OCI-LY1 (cell line): ENCODE results near the gene CCND1.

Experiments used
- H2AFZ ChIP-seq: fragments of 200-600 bp; sonication (generic), shearing (Covaris generic); 2 replicates; pipeline ENCODE4 v1.6.0; 2014; ENCODE audit warnings: antibody characterized with exemption, mild to moderate bottlenecking, low read length
- H3F3A ChIP-seq: fragments of 200-600 bp; sonication (generic), shearing (Covaris generic); 2 replicates; pipeline ENCODE4 v1.6.0; 2014; ENCODE audit warnings: mild to moderate bottlenecking, antibody characterized with exemption, low read length, moderate library complexity; ENCODE audit not compliant: insufficient read depth
- H3K27ac ChIP-seq: fragments of 200-600 bp; sonication (generic); 2 replicates; pipeline ENCODE4 v1.5.1; 2014; ENCODE audit warnings: low read length, mixed run types, mild to moderate bottlenecking, low read depth; ENCODE audit not compliant: poor library complexity, severe bottlenecking
- H3K27me3 ChIP-seq: fragments of 200-600 bp; sonication (generic); 2 replicates; pipeline ENCODE4 v1.6.0; 2014; ENCODE audit warnings: antibody characterized with exemption, mild to moderate bottlenecking, low read length, moderate library complexity; ENCODE audit not compliant: insufficient read depth
- H3K36me3 ChIP-seq: fragments of 200-600 bp; sonication (generic); 2 replicates; pipeline ENCODE4 v1.6.1; 2014; ENCODE audit warnings: mild to moderate bottlenecking, antibody characterized with exemption, low read length, moderate library complexity, mixed read lengths; ENCODE audit not compliant: insufficient read depth
- H3K4me1 ChIP-seq: fragments of 200-600 bp; sonication (generic); 2 replicates; pipeline ENCODE4 v1.5.1; 2014; ENCODE audit warnings: mild to moderate bottlenecking, low read length, moderate library complexity; ENCODE audit not compliant: insufficient read depth, severe bottlenecking
- H3K4me2 ChIP-seq: fragments of 200-600 bp; sonication (generic), shearing (Covaris generic); 2 replicates; pipeline ENCODE4 v1.6.1; 2014; ENCODE audit warnings: low read length
- H3K4me3 ChIP-seq: fragments of 200-600 bp; sonication (generic); 2 replicates; pipeline ENCODE4 v1.5.1; 2014; ENCODE audit warnings: low read length, low read depth, mild to moderate bottlenecking, mixed read lengths; ENCODE audit not compliant: poor library complexity, severe bottlenecking
- H3K79me2 ChIP-seq: fragments of 200-600 bp; shearing (Covaris generic); 2 replicates; pipeline ENCODE4 v1.6.1; 2016; ENCODE audit warnings: mixed run types, low read length, mixed read lengths; ENCODE audit not compliant: insufficient read depth
- H3K9ac ChIP-seq: fragments of 200-600 bp; sonication (generic), shearing (Covaris generic); 2 replicates; pipeline ENCODE4 v1.6.1; 2014; ENCODE audit warnings: mild to moderate bottlenecking, low read length, mixed read lengths
- H3K9me2 ChIP-seq: fragments of 200-600 bp; sonication (generic), shearing (Covaris generic); 2 replicates; pipeline ENCODE4 v1.6.1; 2014; ENCODE audit warnings: low read depth, mild to moderate bottlenecking, low read length, mixed read lengths
- H3K9me3 ChIP-seq: fragments of 200-600 bp; shearing (Covaris generic); 2 replicates; pipeline ENCODE4 v1.6.1; 2014; ENCODE audit warnings: low read length, mixed read lengths
- H4K20me1 ChIP-seq: fragments of 200-600 bp; sonication (generic), shearing (Covaris generic); 2 replicates; pipeline ENCODE4 v1.6.0; 2016; ENCODE audit warnings: mild to moderate bottlenecking, low read length; ENCODE audit not compliant: insufficient read depth
- EZH2 ChIP-seq: fragments of 200-600 bp; sonication (generic), shearing (Covaris generic); IDR thresholded peaks from 2 replicates; pipeline ENCODE4 v1.8.0; 2017; ENCODE audit warnings: borderline replicate concordance, mixed run types, mild to moderate bottlenecking, antibody characterized with exemption, low read length, moderate library complexity, mixed read lengths
- TF ChIP-seq, protein P1 (sequence below): fragments of 200-600 bp; sonication (generic), shearing (Covaris generic); IDR thresholded peaks from 2 replicates; pipeline ENCODE4 v1.5.1; 2017; ENCODE audit warnings: mild to moderate bottlenecking, antibody characterized with exemption, low read length, moderate library complexity, mixed read lengths

CCND1 gene

DNA sequence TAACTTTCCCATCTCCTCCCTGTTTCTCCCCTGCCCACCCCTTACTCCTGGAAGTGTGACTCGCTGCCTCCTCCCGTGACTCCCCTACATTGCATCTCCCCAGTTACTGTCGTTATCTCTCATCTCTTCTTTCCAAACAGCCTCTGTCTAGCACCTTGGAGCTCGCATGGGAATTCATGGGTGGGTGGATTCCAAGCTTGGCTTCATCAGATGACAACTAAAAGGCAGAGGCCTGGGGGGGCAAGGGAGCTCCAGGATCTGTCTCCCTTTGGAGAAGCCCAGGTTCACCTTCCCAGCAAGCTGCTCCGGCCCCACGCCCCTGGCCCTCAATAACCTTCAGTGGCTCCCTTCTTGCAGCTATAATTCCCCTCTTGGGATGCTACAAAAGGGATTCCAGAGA is 6.9 kb upstream of the CCND1 start:
- H4K20me1 ChIP-seq: no peaks in the 10 kb centered on the region
- no peaks in the 10 kb centered on the region for H3K4me1 ChIP-seq
- H3K9me2 ChIP-seq: no peaks in the 10 kb centered on the region
- no peak for TF ChIP-seq EZH2
- TF ChIP-seq, protein P1, sequence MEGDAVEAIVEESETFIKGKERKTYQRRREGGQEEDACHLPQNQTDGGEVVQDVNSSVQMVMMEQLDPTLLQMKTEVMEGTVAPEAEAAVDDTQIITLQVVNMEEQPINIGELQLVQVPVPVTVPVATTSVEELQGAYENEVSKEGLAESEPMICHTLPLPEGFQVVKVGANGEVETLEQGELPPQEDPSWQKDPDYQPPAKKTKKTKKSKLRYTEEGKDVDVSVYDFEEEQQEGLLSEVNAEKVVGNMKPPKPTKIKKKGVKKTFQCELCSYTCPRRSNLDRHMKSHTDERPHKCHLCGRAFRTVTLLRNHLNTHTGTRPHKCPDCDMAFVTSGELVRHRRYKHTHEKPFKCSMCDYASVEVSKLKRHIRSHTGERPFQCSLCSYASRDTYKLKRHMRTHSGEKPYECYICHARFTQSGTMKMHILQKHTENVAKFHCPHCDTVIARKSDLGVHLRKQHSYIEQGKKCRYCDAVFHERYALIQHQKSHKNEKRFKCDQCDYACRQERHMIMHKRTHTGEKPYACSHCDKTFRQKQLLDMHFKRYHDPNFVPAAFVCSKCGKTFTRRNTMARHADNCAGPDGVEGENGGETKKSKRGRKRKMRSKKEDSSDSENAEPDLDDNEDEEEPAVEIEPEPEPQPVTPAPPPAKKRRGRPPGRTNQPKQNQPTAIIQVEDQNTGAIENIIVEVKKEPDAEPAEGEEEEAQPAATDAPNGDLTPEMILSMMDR: no peak
- H3K4me2 ChIP-seq: no peak overlapping the region
- H3K79me2 ChIP-seq: no peaks in the 10 kb centered on the region
- no peaks in the 10 kb centered on the region for H3K36me3 ChIP-seq
- no peak overlapping the region for H2AFZ ChIP-seq
- no peak overlapping the region for H3K27ac ChIP-seq
- no peaks in the 10 kb centered on the region for H3K27me3 ChIP-seq
- H3K9ac ChIP-seq: no peak overlapping the region
- H3K9me3 ChIP-seq: no peaks in the 10 kb centered on the region
- H3F3A ChIP-seq: no peaks in the 10 kb centered on the region
- H3K4me3 ChIP-seq: no peak overlapping the region

DNA sequence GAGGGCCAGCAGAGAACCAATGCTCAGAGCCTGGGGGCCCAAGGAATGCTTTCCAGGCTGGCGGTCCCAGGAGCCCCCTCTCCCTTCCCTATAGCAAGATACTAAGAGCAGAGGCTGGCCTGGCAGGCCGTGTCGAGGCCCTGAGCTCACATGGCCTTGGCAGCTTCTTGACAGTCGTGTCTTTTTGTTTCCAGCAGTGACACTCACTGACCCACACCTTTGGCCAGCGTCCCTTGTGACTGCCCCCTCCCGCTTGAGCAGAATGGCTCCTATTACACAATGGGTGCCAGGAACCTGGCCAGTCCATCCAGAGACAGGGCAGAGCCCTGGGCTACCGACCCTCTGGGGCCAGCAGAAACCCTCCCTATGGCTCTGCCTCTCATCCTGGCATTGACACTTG is 6.4 kb upstream of the CCND1 start:
- Histone ChIP-seq H3F3A (no peaks in the 10 kb centered on the region), H3K4me2 (no peak overlapping the region), H3K27ac (no peak overlapping the region), H3K4me3 (no peak overlapping the region), H3K79me2 (no peaks in the 10 kb centered on the region), H2AFZ (no peak overlapping the region), H3K9me3 (no peaks in the 10 kb centered on the region), H3K27me3 (no peaks in the 10 kb centered on the region), H3K4me1 (no peaks in the 10 kb centered on the region), H4K20me1 (no peaks in the 10 kb centered on the region), H3K36me3 (no peaks in the 10 kb centered on the region), H3K9me2 (no peaks in the 10 kb centered on the region), H3K9ac (no peak overlapping the region)
- TF ChIP-seq, protein P1: no peak
- TF ChIP-seq EZH2: no peak

DNA sequence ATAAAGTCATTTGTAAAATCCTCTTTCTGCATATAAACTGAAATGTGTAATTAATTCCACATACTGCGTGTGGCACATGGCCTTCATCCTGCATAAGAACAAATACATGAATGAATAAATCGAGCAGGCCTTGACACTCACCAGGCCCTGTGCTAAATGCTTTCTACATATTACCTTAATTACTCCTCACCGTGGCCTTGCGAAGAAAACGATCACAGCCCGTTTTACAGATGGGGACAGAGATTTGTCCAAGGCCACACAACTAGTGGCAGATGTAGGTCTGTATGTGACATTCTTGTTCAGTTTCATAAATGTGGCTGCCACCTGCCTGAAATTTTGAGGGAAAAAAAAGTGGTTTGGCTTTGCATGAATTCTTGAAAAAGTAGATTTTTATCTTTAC is 5.8 kb upstream of the CCND1 start:
- H3K79me2 ChIP-seq: no peaks in the 10 kb centered on the region
- no peaks in the 10 kb centered on the region for H4K20me1 ChIP-seq
- H3K9me3 ChIP-seq: no peaks in the 10 kb centered on the region
- H3K27ac ChIP-seq: no peak overlapping the region
- H2AFZ ChIP-seq: no peak overlapping the region
- H3K36me3 ChIP-seq: no peaks in the 10 kb centered on the region
- TF ChIP-seq EZH2: no peak
- TF ChIP-seq, protein P1: no peak
- H3K9me2 ChIP-seq: no peaks in the 10 kb centered on the region
- H3K4me2 ChIP-seq: no peak overlapping the region
- no peaks in the 10 kb centered on the region for H3K4me1 ChIP-seq
- H3K9ac ChIP-seq: no peak overlapping the region
- no peak overlapping the region for H3K4me3 ChIP-seq
- no peaks in the 10 kb centered on the region for H3F3A ChIP-seq
- H3K27me3 ChIP-seq: no peaks in the 10 kb centered on the region
